ENCODE results near the gene NMT1.
"Not testable (repeated sequence)": the region's sequence is repeated elsewhere in the genome, so short reads cannot be mapped to it uniquely, and the experiment has no call there.

NMT1 gene

DNA sequence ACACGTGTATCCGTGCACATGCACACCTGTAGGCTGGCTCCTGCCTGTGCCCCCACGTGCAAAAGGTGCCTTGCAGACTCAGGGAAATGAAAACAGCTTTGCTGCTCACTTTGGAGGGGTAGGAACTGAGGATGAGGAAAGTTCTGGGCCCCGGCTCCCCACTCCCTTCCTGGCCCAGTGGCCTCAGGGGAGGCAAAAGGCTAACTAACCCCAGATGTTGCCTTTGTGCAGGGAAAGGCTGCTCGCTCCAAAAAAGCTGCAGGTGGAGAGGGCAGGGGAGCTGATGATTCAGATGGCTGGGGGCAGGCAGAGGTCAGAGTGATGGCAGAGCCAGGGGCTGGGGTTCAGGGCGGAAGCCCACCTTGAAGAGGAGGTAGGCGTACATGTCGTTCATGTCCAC is 58.8 kb downstream of the NMT1 start:
- no peak for DNase-seq (ENCODE audit: low read depth in 2 of 2)

DNA sequence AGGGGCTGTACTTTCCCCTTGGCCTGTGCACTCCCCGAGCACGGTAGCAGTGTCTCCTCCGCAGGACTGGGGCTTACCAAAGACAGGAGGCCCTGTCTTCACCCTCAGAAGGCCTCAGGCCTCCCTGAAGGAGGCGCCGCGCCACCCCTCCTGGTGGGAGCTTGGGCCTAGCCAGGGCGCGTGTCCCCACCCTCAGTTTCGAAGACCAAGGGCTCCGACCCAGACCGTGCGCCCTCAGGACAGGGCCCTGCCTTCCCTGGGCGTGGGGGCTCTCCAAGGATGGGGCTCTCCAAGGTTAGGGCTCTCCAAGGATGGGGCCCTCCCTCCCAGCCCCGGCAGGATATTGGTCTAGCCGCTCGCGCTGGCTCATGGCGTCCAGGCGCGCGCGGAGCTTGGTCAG is 59.4 kb downstream of the NMT1 start:
- DNase-seq (ENCODE audit: low read depth in 2 of 2) = no peak

DNA sequence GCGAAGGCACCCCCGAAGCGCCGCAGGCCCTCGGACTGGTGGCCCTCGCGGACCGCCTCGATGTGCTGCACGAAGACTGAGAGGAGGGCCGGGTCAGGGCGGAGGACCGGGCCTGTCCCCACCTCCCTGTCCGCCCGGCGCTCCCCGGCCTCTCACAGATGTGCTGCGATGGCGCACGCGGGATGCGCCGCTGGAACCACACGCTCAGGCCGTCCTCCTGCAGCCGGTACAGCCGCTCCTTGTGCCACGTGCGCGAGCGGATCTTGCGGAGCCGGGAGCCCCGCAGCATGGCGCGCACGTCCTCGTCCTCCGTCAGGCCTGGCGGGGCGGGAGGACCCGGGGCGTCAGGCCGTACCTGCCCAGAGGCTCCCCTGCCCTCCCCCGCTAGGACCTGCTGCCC is 59.9 kb downstream of the NMT1 start:
- DNase-seq (ENCODE audit: low read depth in 2 of 2) = no peak

DNA sequence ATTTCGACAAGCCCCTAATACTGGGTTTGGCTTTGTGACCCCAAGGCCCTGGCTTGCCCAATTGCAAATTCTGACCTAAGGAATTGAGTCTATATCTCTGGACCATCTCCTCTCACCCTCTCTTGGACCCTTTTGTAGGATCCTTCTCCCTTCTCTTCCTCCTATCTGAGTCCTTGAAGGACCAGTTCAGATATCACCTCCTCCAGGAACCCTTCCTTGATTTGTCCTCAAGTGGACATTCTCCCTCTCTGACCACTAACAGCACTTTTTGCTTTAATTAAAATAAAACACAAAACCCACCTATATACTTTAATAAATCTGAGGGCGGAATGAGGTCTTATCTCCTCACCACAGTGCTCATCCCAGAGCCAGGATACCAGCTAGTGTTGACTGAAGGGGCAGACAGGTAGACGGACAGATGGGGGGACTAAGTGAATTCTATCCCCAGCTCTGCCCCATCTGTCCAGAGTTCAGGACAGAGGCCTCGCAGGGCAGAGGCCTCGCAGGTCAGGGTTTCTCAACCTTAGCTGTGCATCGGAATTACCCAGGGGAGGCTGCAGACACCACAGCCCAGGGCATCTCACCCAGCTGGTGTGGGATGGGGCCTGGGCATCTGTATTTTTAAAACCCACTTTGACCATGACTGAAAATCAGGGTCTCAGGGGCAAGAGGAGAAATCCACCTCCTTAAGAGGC is 62.1 kb downstream of the NMT1 start:
- no peak for DNase-seq (ENCODE audit: low read depth in 2 of 2)

DNA sequence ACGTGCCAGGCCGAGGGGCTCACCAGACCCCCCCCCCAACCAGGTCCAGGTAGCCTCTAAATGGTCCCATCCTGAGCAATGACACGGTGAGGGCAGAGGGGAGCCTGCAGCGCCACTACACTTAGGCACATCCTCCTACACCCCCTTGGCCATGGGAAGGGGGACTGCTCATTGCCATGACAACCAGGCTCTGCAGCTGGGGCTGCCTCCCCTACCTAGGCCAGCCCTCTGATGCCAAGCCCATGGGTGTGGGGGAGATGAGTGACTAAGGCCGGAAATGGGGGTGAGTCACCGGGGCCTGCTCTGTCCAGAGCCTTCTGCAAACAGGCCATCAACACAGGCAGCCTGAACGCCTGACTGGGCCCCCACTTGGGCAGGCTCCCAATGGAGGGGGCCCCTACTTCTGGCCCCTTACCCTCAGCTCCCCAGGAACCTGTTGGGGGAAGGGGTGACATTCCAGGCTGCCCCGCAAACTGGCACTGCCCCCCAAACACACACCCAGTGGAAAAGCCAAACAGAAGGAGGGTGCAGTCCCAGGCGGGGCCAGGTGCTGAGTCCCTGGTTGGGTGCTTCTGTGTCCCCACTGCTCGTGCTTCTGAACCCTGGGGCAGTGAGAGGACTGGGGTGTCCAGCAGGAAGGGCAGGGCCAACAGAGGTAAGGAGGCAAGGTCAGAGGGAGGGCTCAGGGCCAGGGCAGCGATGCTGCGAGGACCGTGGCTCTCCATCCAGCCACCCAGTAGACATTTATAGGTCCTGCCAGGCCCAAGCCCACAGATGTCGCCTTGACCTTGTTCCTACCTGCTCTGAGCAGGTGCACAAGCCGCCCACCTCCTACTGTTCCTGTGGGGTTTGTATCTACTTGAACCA is 63.0 kb downstream of the NMT1 start:
- DNase-seq (ENCODE audit: low read depth in 2 of 2) = no peak

DNA sequence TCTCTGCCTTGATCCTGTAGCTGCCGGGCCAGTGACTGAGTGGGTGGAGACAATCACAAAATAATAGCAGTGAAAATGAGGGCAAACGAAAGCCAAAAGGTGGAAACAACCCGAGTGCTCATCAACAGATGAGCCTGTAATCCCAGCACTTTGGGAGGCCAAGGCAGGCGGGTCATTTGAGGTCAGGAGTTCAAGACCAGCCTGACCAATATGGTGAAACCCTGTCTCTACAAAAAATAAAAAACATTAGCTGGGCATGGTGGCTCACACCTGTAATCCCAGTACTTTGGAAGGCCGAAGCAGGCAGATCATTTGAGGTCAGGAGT is 63.6 kb downstream of the NMT1 start:
- not testable (repeated sequence) for DNase-seq (ENCODE audit: low read depth in 2 of 2)

DNA sequence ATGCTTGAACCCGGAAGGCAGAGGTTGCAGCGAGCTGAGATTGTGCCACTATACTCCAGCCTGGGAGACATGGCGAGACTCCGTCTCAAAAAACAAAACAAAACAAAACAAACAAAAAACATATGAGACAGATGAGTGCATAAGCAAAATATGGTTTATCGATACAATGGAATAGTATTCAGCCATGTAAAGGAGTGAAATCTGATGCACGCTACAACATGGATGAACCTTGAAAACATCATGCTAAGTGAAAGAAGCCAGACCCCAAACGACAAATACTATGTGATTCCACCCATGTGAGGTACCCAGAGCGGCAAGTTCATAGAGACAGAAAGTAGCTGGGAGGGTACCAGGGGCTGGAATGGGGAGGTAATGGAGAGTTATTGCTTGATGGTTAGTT is 64.4 kb downstream of the NMT1 start:
- no peak for DNase-seq (ENCODE audit: low read depth in 2 of 2)

DNA sequence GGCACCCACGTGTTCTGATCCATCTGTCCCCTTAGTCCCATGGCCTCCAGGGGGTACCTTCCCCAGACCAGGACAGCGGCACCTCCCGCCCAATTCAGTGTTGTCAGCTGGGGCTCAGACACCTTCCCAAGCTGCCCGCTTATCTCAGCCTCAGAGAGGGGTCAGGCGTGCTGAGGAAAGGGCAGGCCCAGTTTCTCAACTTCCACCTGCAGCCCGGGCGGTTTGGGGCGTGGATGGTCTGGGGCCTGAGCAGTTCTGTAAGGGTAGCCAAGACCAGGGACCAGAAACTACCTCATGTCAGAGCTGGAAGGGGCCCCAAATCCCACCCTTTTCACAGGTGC is 66.1 kb downstream of the NMT1 start:
- no peak for DNase-seq (ENCODE audit: low read depth in 2 of 2)

DNA sequence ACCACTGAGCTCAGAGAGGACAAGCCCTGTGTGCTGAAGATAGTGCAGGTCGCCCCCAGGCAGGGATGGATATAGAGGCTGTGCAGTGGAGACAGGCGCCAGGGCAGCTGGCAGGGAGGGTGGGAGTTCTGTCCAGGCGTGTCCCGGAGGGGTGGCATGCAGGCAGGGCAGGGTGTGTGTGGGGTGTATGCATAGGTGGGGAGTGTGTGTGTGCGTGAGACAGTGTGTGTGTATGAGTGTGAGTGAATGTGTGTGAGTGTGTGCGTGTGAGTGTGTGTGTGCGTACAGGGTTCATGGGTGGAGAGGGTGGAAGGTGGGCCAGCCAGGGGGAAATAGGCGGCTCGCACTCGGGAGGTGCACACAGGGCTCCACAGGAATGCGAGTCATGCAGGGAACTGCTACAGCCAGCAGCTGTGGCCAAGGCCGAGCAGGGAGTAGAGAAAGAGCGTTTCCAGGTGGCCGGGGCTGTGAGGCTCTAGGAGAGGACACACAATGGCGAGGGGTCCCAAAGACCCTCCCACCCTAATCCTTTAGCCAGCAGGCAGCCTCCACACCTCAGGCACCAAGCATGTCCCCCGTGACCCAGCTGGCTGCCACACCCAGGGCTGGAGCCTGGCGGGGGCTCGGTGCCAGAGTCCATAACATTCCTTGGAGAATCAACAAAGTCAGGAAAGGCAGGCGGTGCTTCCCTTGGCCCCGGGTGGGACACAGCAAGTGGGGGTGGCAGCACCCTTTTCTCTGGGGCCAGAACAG is 66.6 kb downstream of the NMT1 start:
- DNase-seq (ENCODE audit: low read depth in 2 of 2) = no peak

DNA sequence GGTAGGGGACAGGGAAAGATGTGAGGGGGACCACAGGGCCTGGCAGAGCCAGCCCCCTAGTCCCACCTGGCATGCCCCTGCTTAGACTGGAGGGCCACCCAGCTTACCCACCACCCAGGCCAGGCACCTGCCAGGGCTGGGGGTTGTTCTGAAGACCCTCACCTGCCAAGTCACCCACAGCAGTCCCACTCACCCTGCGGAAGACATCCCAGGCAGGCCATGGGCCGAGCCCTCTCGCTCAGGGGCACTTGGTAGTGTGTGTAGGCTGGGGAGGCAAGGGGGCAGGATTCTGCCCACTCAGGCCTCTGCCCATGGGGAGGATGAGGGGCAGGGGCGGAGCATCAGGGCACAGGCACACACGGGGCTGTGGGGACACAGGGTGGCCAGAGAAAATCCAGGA is 67.2 kb downstream of the NMT1 start:
- no peak for DNase-seq (ENCODE audit: low read depth in 2 of 2)

DNA sequence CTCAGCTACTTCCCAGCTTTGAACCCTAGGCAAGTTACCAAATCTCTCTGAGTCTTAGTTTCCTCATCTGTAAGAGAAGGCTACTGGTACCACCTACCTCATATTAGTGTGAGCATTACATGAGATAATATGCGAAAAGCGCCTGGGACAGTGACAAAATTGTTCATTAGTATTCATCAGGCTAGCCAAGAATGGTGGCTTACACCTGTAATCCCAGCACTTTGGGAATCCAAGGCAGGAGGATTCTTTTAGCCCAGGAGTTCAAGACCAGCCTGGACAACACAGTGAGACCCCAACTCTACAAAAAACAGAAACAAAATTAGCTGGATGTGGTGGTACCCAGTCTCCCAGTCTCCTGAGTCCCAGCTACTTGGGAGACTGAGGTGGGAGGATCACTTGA is 67.9 kb downstream of the NMT1 start:
- DNase-seq (ENCODE audit: low read depth in 2 of 2) = no peak

DNA sequence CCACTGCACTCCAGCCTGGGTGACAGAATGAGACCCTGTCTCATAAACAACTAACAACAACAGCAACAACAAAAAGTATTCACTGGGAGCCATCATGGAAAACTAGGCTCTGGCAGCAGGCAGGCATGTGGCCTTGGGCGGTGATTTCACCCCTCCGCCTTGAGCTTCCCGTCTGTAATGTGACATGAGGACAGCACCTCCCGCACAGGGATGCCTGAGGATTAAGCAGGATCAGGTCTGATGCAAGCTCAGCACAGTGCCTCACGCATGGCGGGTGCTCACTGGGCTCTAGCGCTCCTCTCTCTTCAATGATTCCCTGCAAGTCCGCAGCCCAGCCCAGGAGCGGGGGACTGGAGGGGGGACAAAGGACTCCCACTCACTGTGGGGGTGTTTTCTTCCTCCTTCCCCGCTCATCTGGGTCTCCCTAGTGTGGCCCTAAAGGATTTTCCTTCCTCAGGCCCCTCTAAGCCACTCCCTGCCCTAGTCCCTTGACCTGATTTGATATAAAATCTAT is 68.4 kb downstream of the NMT1 start:
- no peak for DNase-seq (ENCODE audit: low read depth in 2 of 2)

DNA sequence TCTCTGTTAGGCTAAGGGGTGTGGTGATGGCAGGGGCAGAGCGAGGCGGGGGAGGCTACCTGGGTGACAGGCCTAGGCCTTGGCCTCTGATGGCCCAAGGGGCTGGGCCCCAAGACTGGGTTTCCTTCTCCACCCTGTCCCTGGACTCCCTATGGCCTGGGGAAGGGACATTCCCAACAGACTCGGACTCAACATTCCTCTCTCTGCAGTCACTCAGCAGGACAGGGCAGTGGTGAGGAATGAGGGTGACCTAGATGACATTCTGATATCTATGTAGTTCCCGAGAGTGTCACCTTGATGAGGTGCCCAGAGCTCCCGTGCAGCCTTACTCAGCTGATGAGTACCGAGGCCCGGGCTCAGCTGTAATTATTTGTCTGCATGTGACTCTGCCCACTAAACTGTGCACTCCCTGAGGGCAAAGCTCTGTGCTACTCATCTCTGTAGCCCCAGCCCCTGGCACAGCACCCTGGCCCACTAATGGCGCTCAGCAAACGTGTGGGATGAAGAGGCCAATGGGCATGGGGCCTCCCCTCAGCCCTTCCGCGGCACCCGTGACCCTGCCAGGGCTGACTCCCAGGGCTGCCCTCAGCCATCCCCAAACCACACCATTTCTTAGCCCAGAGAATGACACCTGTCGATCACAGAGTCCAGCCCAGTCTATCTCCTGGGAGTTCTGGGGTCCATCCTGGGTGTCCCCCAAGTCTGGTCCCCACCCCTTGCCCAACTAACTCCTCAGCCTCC is 69.0 kb downstream of the NMT1 start:
- no peak for DNase-seq (ENCODE audit: low read depth in 2 of 2)

DNA sequence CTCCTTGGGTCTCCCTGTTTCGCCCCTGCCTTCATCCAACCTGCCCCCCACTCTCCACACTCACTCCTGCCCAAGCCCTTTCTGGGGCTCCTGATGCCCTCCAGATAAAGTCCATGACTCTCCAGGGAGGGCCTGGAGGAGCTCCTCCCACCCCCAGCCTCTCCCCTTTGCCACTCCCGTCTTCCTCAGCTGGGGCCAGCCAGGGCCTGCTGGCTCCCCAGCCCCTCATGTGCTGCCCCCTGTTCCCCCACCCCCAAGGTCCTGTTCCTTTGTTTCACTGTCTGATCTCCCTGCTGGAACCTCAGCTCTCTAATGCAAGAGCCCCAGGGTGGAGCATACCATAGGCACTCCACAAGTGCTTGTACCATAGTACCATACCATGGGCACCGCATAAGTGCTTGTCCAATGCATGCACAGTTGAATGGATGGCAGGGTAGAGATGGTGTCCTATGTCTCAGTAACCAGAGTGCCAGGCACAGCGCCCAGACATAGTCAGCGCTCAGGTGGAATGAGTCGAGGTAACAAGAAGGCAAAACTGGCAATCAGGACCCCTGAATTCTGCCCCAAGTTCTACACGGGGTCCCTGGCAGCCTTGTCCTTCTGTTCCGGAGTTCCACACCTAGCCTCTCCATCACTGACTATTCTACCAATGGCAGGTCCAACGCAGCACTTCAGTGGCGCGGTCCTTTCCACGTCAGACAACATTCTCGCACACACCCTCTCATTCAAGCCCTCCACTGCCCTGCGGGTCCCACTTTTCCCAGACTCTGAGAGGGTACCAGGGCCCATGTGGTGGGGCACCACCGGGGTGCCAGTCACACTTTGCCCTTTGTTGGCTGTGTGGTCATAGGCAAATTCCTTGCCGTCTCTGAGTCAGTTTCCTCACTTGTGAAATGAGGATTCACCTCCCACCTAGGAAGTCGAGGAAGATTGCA is 69.8 kb downstream of the NMT1 start:
- no peak for DNase-seq (ENCODE audit: low read depth in 2 of 2)

DNA sequence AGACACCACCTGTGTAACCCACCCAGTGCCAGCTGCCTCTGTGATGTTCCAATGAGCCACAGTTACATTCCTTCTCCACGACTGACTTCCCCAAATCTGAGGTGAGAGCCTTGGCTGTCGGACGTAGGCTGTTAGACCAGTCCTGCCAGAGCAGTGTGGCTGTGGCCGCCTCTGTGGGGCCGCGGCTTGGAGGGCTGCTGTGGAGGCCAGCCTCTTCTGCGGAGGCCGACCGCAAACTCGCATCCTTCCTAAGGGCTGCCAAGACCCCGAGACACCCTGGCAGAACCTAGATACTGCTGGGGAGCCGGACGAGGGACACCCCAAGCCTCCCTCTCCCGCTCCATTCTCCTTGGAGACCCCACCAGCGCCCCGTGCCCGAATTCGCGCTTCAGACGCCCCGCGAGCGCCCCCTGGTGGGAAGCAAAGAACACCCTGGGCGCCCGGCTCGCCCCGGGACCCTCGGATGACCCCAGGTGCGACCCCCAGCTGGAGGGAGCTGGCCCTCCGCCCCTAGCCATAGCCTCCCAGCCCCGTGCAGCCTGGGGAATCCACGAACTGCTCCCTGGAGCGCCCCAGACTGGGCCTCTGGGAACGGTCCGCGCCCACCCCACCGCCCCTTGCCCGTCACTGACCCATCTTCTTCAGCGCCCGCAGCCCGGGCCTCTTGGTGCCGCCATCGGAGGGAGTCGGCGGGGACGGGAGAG is 70.7 kb downstream of the NMT1 start:
- DNase-seq (ENCODE audit: low read depth in 2 of 2) = peak in 1 of 2 donors; percentile 40

DNA sequence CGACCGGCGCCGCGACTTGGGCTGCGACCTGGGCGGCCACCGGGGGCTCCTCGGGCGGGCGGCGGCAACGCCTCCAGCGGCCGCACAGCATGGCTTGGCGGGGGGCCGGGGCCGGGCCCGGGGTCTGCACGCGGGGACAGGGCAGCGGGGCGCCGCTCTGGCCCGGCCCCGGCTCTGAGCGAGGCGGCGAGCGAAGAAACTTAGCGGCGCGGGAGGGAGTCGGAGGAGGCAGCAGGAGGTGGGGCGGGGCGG is 71.1 kb downstream of the NMT1 start, which contains the start of gene PLCD3:
TSS of gene PLCD3 (minus strand) at position 196 of the 252 bp plus-strand sequence. CDS start at position 91, 105 bp downstream.
- DNase-seq (ENCODE audit: low read depth in 2 of 2) = peak in 1 of 2 donors; percentile 65

DNA sequence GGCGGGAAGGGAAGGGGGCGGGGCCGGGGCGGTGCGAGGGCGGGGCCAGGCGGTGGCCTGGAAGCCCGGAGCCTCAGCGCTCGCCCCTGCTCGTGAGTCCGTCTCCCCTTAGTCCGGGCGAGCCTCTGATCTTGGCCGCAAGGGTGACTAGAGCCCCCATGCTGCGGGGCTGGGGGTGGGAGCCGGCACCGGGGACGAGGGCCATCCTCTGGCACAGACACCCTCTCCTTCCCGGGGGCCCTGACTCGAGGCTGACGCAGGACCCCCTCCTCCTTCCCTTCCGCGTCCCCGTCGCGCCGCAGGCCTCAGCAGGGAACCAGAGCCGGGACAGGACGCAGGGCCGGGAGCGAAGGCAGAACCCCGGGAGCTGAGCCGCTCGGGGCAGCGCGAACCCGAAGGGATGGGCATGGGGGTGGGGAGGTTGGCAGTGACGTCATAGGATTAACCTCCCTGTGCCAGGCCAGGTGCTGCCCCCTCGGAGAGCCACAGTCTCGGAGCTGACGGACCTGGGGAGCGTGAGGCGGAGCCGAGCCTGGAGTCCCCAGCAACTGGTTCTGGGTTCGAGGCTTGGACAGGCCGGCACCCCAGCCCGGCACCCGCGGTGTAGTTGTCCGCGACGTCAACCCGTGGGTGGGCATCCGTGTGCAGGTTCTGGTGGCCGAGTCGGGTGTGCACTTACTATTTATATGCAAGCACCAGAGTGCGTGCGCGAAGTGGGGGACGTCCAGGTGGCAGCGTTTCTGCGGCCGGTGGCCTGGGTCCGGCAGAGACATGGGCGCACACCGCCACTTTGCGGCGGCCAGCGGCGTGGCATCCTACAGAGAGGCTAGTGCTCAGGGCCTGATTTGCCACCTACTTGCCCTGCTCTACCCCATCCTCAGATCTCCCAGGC is 71.7 kb downstream of the NMT1 start:
- DNase-seq (ENCODE audit: low read depth in 2 of 2) = peak; percentile 47 to 52

DNA sequence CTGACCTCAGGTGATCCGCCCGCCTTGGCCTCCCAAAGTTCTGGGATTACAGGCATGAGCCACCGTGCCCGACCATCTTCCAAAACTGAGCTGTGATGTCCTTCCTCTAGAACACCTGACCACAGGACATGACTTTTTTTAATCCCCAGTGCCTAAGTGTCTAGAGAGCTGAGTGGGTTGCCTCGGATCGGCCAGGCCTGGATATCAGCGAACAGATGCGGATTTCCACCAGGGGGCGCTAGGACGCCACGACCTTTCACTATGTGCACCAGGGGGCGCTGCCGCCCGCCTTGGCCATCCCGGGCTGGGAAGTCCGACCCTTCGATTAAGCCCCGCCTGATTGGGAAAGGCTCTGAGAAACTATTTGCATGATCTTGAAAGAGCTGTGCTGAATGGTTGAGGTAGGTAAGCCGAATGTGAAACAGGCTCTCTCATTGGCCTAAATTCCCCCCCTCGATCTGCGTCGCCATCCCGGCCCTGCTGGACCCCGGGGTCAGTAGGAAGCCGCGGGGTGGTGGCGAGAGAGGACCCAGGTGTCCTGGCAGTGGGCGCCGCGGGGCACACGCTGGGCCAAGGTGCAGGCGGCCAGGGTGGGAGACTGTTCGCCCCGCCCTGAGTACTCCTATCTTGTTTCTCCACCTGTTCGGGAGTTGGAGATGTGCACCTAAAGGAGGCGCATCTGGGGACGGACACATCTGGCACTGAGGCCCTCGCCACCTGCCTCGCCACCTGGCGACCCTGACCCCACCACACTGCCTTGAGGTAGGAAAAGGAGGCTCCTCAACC is 74.3 kb downstream of the NMT1 start, which contains the start of gene ACBD4:
TSS of gene ACBD4 (plus strand) at position 496 of the 786 bp plus-strand sequence. CDS start 458 bp downstream, outside the sequence.
- DNase-seq (ENCODE audit: low read depth in 2 of 2) = peak; percentile 94 to 95
